Adrenal gland (tissue), 12 donors: ENCODE data around the gene PLEKHG4B. TPM values are rescaled to one million over a fixed set of nuclear protein-coding genes. Genes with fewer than 3 reads are reported as not detected.

ENCODE experiments used
- DNase-seq, 7 donors: peaks; one replicate each; pipeline ENCODE4 v3.0.0-alpha.2; 2019 to 2020
- H3K27ac ChIP-seq, 5 donors: fragments of 200-600 bp; sonication (generic) in 4 of 5; 1 replicate in 3 of 5; 2 replicates in 2 of 5; pipeline versions ENCODE4 v1.5.1 to v1.8.0; 2016 to 2020; ENCODE audit warnings: mild to moderate bottlenecking in 1 of 5
- H3K27me3 ChIP-seq: fragments of 200-600 bp; 2 replicates; pipeline ENCODE4 v1.8.0; 2021
- H3K36me3 ChIP-seq, 2 donors: fragments of 200-600 bp; replicated peaks in 1 of 2; 1 replicate in 1 of 2; 2 replicates in 1 of 2; pipeline versions ENCODE4 v1.5.1 to v1.8.0; 2018 to 2022
- H3K4me1 ChIP-seq, 2 donors: fragments of 200-600 bp; replicated peaks in 1 of 2; 1 replicate in 1 of 2; 2 replicates in 1 of 2; pipeline versions ENCODE4 v1.5.1 to v1.8.0; 2018 to 2021
- H3K4me3 ChIP-seq, 4 donors: fragments of 200-600 bp; sonication (generic) in 3 of 4; one replicate each; pipeline ENCODE4 v1.5.1; 2016 to 2018
- H3K9me3 ChIP-seq, 3 donors: fragments of 200-600 bp; sonication (generic) in 1 of 3; replicated peaks in 1 of 3; 1 replicate in 2 of 3; 2 replicates in 1 of 3; pipeline versions ENCODE4 v1.5.1 to v1.8.0; 2016 to 2021
- CTCF ChIP-seq, 6 experiments: fragments of 450-650 bp in 4 of 6; fragments of 200-600 bp in 2 of 6; sonication (generic) in 1 of 6; IDR thresholded peaks; 1 replicate in 5 of 6; 2 replicates in 1 of 6; pipeline versions ENCODE4 v1.5.1 to v1.8.0; 2016 to 2021; ENCODE audit warnings: antibody characterized with exemption in 6 of 6, mild to moderate bottlenecking in 2 of 6, moderate library complexity in 1 of 6
- POLR2A ChIP-seq, 2 donors: fragments of 450-650 bp; IDR thresholded peaks; one replicate each; pipeline ENCODE4 v1.6.1; 2017; ENCODE audit warnings: antibody characterized with exemption in 2 of 2, mild to moderate bottlenecking in 2 of 2, moderate library complexity in 1 of 2
- WGBS, 4 donors: extraction: QIAGEN DNeasy Blood & Tissue Kit in 2 of 4; methylation state at CpG; one replicate each; pipeline versions ENCODE4 v1.1.5 to v1.1.7; 2013 to 2017; 5-methylcytosine and 5-hydroxymethylcytosine counted together
- intact Hi-C, 2 donors: fragments of 100-400 bp; cut with DNase I; formaldehyde crosslinking; loops; one replicate each; pipeline versions ENCODE4 v1.14.1 to v1.15.0; 2022 to 2023
- polyA plus RNA-seq, 3 donors: library from polyadenylated mRNA; stranded (reverse); fragments of 200-250 nt in 2 of 3; fragments of 350-450 nt in 1 of 3; fragmentation: Illumina TruSeq in 1 of 3; extraction: RNeasy Lipid Tissue Mini Kit (QIAGEN cat#74804) in 1 of 3; gene quantifications; one replicate each; pipeline ENCODE4 v1.2.3, GENCODE V29; 2013 to 2014
- total RNA-seq, 9 donors: library from RNA; depleted of rRNA in 4 of 9; stranded (reverse); fragments of >200 nt in 4 of 9; fragments of 120-200 nt in 1 of 9; fragmentation: NEBNext Ultra II Directional in 1 of 9; extraction: Animal tissue kit (Norgen Biotek cat#: 25700) in 1 of 9; gene quantifications; one replicate each; pipeline versions ENCODE4 v1.1.0 to v1.2.4, GENCODE V29; 2013 to 2023
- donor health status: healthy with polysubstance abuse.
- donor health status: Bipolar disorder and iron deficiency.
- donor health status: DM: yes; HTN: yes; CAD: no.
- donor health status: DM: no; HTN: no; CAD: no.
- donor health status: DM: no; HTN: no; CAD: no.
- donor health status: DM: yes; HTN: yes; CAD: no.

PLEKHG4B gene
- total and polyA plus RNA-seq, 12 donors: 0.03 to 3.4 (median 0.12) TPM

- no peak for DNase-seq
- no peak for TF ChIP-seq CTCF (IDR thresholded peaks at IDR 0.05)
- TF ChIP-seq POLR2A (IDR thresholded peaks at IDR 0.05): no peak
Observed at GRCh38 chr5:150746-151145, 58.8 kb downstream of the PLEKHG4B start.

GRCh38 chr5:152077-152476 lies 60.1 kb downstream of the PLEKHG4B start:
- no peak overlapping the region for H3K27ac ChIP-seq
- TF ChIP-seq POLR2A (IDR thresholded peaks at IDR 0.05) (no peak), CTCF (IDR thresholded peaks at IDR 0.05) (no peak)
- H3K27me3 ChIP-seq: no peaks in the 10 kb centered on the region
- peaks cover 0 to 9% (median 0%) of the 10 kb centered on the region in 3 donors for H3K9me3 ChIP-seq
- H3K36me3 ChIP-seq: no peaks in the 10 kb centered on the region
- DNase-seq: no peak
- WGBS, 4 donors: 92 to 97% (median 95%) methylated on average over 6 of the region's 6 CpGs
- H3K4me3 ChIP-seq: no peak overlapping the region
- H3K4me1 ChIP-seq: no peaks in the 10 kb centered on the region
- intact Hi-C loops: no loop called here

More at GRCh38 chr5:150746-151145, 58.8 kb downstream of the PLEKHG4B start:
- 80 to 88% (median 85%) methylated on average over 4 of the region's 4 CpGs for WGBS, 4 donors
- no peaks in the 10 kb centered on the region for H3K36me3 ChIP-seq
- H3K4me1 ChIP-seq: no peaks in the 10 kb centered on the region
- peaks cover 0 to 9% (median 0%) of the 10 kb centered on the region in 3 donors for H3K9me3 ChIP-seq
- no peaks in the 10 kb centered on the region for H3K27me3 ChIP-seq
- intact Hi-C loops: no loop called here
- no peak overlapping the region for H3K27ac ChIP-seq
- H3K4me3 ChIP-seq: no peak overlapping the region

- H3K4me3 ChIP-seq: no peak overlapping the region
- no peak for TF ChIP-seq POLR2A (IDR thresholded peaks at IDR 0.05)
- TF ChIP-seq CTCF (IDR thresholded peaks at IDR 0.05): no peak
- peaks cover 0 to under 1% (median 0%) of the 10 kb centered on the region in 3 donors for H3K9me3 ChIP-seq
- no peak overlapping the region for H3K27ac ChIP-seq
- intact Hi-C loops: no loop called here
- peak in 1 of 7 donors; percentile 15 for DNase-seq
- H3K27me3 ChIP-seq: no peaks in the 10 kb centered on the region
- no peaks in the 10 kb centered on the region for H3K36me3 ChIP-seq
- 79 to 90% (median 87%) methylated on average over 8 of the region's 8 CpGs for WGBS, 4 donors
- no peaks in the 10 kb centered on the region for H3K4me1 ChIP-seq
Observed at GRCh38 chr5:153256-153655, 61.3 kb downstream of the PLEKHG4B start.

- H3K4me1 ChIP-seq: no peaks in the 10 kb centered on the region
- H3K4me3 ChIP-seq: no peak overlapping the region
- intact Hi-C loops: no loop called here
- no peak for TF ChIP-seq POLR2A (IDR thresholded peaks at IDR 0.05)
- TF ChIP-seq CTCF (IDR thresholded peaks at IDR 0.05): no peak
- no peak overlapping the region for H3K27ac ChIP-seq
- no peaks in the 10 kb centered on the region for H3K9me3 ChIP-seq
- no peaks in the 10 kb centered on the region for H3K36me3 ChIP-seq
- WGBS, 4 donors: 85 to 89% (median 86%) methylated on average over 10 of the region's 10 CpGs
- DNase-seq: peak in 1 of 7 donors; percentile 27
- H3K27me3 ChIP-seq: no peaks in the 10 kb centered on the region
Observed at GRCh38 chr5:154236-154635, 62.3 kb downstream of the PLEKHG4B start.
